Kidney epithelial cell (primary cell): ENCODE data around the gene C1QL1. TPM values are rescaled to one million over a fixed set of nuclear protein-coding genes. Genes with fewer than 3 reads are reported as not detected.

Source experiments
- DNase-seq: peaks from one replicate; pipeline ENCODE4 v3.0.0-alpha.2; 2010; ENCODE audit warnings: low read depth
- H3K27me3 ChIP-seq: 2 replicates; pipeline ENCODE4 v1.6.0; 2011; ENCODE audit warnings: low read length; ENCODE audit not compliant: control insufficient read depth, insufficient read depth
- H3K36me3 ChIP-seq: 2 replicates; pipeline ENCODE4 v1.5.1; 2011; ENCODE audit warnings: low read length; ENCODE audit not compliant: control insufficient read depth, insufficient read depth
- H3K4me3 ChIP-seq: 2 replicates; pipeline ENCODE4 v1.5.1; 2011; ENCODE audit warnings: low read depth, mild to moderate bottlenecking, control low read depth, low read length
- CTCF ChIP-seq: IDR thresholded peaks from 2 replicates; pipeline ENCODE4 v1.5.1; 2011; ENCODE audit warnings: mild to moderate bottlenecking, moderate library complexity, low read length, control low read depth, inconsistent platforms; ENCODE audit not compliant: insufficient read depth, poor library complexity, severe bottlenecking
- total RNA-seq: library from RNA; depleted of rRNA; stranded (reverse); fragments of >200 nt; gene quantifications from 2 replicates; pipeline ENCODE4 v1.2.3, GENCODE V29; 2015

The C1QL1 gene
- total RNA-seq: 0.08 TPM in 1 of 2 replicates, not detected in the other

GRCh38 chr17:44968225-44969143 is at the start of gene C1QL1:
TSS of gene C1QL1 (minus strand) at chr17:44968303. CDS start at chr17:44968048, 255 bp downstream.
- peak within 1 kb of the TSS; percentile 39 for H3K4me3 ChIP-seq
- no peaks in the 10 kb centered on the region for H3K36me3 ChIP-seq
- no peak for TF ChIP-seq CTCF
- H3K27me3 ChIP-seq: peaks cover 47% of the 10 kb centered on the region
- DNase-seq: no peak

GRCh38 chr17:45016823-45017222 is 48.7 kb upstream of the C1QL1 start:
- H3K4me3 ChIP-seq: no peak overlapping the region
- no peak for DNase-seq
- peaks cover 4% of the 10 kb centered on the region for H3K27me3 ChIP-seq
- H3K36me3 ChIP-seq: no peaks in the 10 kb centered on the region
- TF ChIP-seq CTCF: peak; percentile 47

- Histone ChIP-seq H3K36me3 (no peaks in the 10 kb centered on the region), H3K27me3 (peaks cover 4% of the 10 kb centered on the region), H3K4me3 (no peak overlapping the region)
- no peak for DNase-seq
- TF ChIP-seq CTCF: no peak
Observed at GRCh38 chr17:45016237-45016636, 48.1 kb upstream of the C1QL1 start.

GRCh38 chr17:45013021-45013997 is 45.2 kb upstream of the C1QL1 start:
- Histone ChIP-seq H3K4me3 (no peak overlapping the region), H3K27me3 (peaks cover 2% of the 10 kb centered on the region), H3K36me3 (no peaks in the 10 kb centered on the region)
- no peak for DNase-seq
- TF ChIP-seq CTCF: no peak

- no peak for TF ChIP-seq CTCF
- no peak for DNase-seq
- H3K27me3 ChIP-seq: peaks cover 5% of the 10 kb centered on the region
Observed at GRCh38 chr17:45011767-45012166, 43.7 kb upstream of the C1QL1 start.

More at GRCh38 chr17:45011767-45012166, 43.7 kb upstream of the C1QL1 start:
- no peak overlapping the region for H3K4me3 ChIP-seq
- H3K36me3 ChIP-seq: no peaks in the 10 kb centered on the region
